ENCODE results near the gene MSLN.
"Not testable (repeated sequence)": the region's sequence is repeated elsewhere in the genome, so short reads cannot be mapped to it uniquely, and the experiment has no call there.

The MSLN gene

GRCh38 chr16:734981-735881 lies 25.3 kb upstream of the MSLN start:
- no peak for DNase-seq (ENCODE audit: low read depth in 2 of 2)

- peak; percentile 74 to 75 for DNase-seq (ENCODE audit: low read depth in 2 of 2)
These were observed 24.5 kb upstream of the MSLN start for GRCh38 chr16:735982-736453.

GRCh38 chr16:736936-737481 lies 23.5 kb upstream of the MSLN start:
- no peak for DNase-seq (ENCODE audit: low read depth in 2 of 2)

GRCh38 chr16:739560-740458 lies 20.7 kb upstream of the MSLN start:
- no peak for DNase-seq (ENCODE audit: low read depth in 2 of 2)

- no peak for DNase-seq (ENCODE audit: low read depth in 2 of 2)
These were observed 20.1 kb upstream of the MSLN start for GRCh38 chr16:740459-740763.

- DNase-seq (ENCODE audit: low read depth in 2 of 2), result peak; percentile 86
These were observed 19.6 kb upstream of the MSLN start, which contains the start of gene CIAO3 for GRCh38 chr16:740764-741505. Gene CIAO3, minus strand, starts transcription at chr16:740997. Its CDS starts 12 bp downstream, at chr16:740985.

GRCh38 chr16:741986-742629 lies 18.4 kb upstream of the MSLN start:
- no peak for DNase-seq (ENCODE audit: low read depth in 2 of 2)

- not testable (repeated sequence) for DNase-seq (ENCODE audit: low read depth in 2 of 2)
These were observed 17.6 kb upstream of the MSLN start for GRCh38 chr16:742894-743293.

GRCh38 chr16:743794-744500 lies 16.6 kb upstream of the MSLN start:
- no peak for DNase-seq (ENCODE audit: low read depth in 2 of 2)

GRCh38 chr16:745739-746138 lies 14.8 kb upstream of the MSLN start:
- DNase-seq (ENCODE audit: low read depth in 2 of 2), result no peak

GRCh38 chr16:746637-747036 lies 13.9 kb upstream of the MSLN start:
- no peak for DNase-seq (ENCODE audit: low read depth in 2 of 2)

- DNase-seq (ENCODE audit: low read depth in 2 of 2), result no peak
These were observed 12.4 kb upstream of the MSLN start for GRCh38 chr16:747978-748746.

GRCh38 chr16:749010-749409 lies 11.5 kb upstream of the MSLN start:
- DNase-seq (ENCODE audit: low read depth in 2 of 2), result no peak

GRCh38 chr16:750485-750884 lies 10.0 kb upstream of the MSLN start:
- no peak for DNase-seq (ENCODE audit: low read depth in 2 of 2)

GRCh38 chr16:751152-752006 lies 9.2 kb upstream of the MSLN start:
- DNase-seq (ENCODE audit: low read depth in 2 of 2), result no peak

- no peak for DNase-seq (ENCODE audit: low read depth in 2 of 2)
These were observed 8.6 kb upstream of the MSLN start for GRCh38 chr16:752007-752312.

- DNase-seq (ENCODE audit: low read depth in 2 of 2), result not testable (repeated sequence)
These were observed 6.4 kb upstream of the MSLN start for GRCh38 chr16:754121-754607.

- no peak for DNase-seq (ENCODE audit: low read depth in 2 of 2)
These were observed 5.9 kb upstream of the MSLN start for GRCh38 chr16:754656-755055.

- DNase-seq (ENCODE audit: low read depth in 2 of 2), result no peak
These were observed 4.1 kb upstream of the MSLN start for GRCh38 chr16:756428-756827.

All from stimulated activated CD4-positive, alpha-beta T cell treated with anti-CD3 and anti-CD28 coated beads, Interleukin-15, amount 100 ng/mL, for 48 hours (primary cell).